NCI-H82 treated with DMSO at 0.1 percent for 48 hours (cell line): ENCODE results near the gene CYB561D1.

Source experiments
- DNase-seq: peaks from one replicate; lab custom pipeline; 2025; ENCODE audit not compliant: unreplicated experiment; lab: John Stamatoyannopoulos, UW

The CYB561D1 gene

DNA sequence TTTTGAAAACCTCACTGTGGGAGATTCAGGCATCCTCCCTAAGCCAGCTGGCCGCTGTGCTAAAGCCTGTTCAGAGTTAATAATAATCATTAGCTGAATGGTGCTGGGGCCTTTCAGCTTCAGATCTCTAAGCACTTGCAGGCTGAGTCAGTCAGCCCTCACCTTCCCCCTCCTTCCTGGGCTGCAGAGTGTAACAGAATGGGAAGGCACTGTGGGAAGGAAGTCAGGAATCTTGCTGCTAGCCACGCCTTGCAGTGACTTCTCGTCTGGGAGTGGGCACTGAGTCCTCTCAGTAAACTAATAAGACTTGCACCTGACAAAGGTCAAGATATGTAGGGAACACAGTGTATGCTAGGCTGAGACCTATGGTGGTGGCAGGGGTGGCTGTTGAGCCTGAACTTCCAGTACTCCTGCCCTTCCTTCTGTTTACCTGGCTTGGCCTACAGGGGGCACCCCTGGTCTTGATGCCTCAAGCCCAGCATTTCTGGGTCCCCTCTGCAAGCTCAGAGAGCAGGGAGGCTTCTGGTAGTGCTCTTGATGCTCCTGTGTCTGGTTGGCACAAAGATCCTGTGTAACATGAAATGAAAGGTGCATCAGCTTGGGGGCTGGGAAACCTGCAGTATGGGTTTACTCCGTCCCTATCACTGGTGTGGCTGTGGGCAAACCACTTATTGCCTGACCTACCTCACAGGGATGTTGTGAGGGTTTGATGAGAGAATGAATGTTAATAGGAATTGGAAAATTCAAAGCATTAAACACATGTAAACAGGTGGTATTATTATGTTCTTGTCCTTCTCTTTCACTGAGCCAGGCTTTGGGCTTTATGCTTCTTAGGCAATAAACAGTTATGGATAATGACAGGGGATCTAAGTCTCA is 6.0 kb downstream of the CYB561D1 start:
- DNase-seq = peak; percentile 19

GRCh38 chr1:109500941-109501381 is 7.1 kb downstream of the CYB561D1 start:
- no peak for DNase-seq

DNA sequence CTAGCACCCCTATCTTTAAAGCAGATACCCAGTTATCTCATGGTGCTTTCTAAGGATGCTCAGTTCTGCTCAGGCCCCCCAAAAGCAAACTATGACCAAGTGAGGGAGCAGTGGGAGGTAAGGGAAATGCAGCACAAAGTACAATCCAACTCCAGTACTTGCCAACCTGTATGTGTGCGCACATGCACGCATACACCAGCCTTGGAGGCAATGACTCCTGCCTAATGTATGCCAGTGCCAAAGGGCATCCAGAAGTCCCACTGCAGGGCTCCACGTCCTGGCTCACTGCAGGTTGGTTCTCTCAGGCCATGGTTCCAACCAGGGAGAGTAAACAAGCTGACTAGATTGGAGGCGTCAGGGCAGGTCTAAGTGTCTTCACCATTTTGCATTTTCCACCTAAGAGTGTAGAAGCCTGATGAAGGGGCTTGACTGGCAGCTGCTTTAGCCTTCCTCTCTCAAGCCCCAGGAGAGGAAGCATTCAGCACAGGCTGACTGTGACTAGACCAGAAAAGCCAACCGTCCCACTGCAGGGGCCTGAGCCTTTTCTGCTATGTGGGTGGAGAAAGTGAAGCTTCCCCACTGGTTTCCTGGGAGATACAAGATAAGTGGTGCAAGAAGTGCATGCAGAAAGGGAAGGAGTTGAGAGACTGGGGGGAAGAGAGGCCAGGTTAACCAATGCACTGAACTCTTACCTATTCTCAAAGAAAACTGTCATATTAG is 7.9 kb downstream of the CYB561D1 start:
- no peak for DNase-seq

DNA sequence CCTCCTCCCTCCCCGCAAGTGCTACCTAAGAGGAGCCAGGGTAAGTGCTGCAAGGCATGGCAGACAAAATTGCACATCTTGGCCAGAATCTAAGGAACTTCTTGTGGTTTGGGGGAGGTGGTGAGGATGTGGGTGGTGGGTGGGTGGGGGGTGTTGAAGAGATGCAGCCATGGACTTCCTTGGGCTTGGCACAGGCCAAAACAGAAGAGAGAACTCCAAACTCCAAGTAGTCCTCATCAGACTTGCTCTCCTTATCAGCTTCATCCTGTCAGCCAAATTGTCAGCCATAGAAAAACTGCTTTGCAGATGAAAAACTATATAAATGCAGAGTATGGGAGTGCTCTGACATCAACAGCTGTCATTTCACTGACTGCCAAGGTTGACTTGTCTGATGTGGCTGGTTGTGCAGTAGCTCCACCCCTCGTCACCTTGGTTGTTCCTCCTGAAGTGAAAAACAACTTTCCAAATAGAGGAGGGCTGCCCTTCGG is 8.5 kb downstream of the CYB561D1 start:
- no peak for DNase-seq

DNA sequence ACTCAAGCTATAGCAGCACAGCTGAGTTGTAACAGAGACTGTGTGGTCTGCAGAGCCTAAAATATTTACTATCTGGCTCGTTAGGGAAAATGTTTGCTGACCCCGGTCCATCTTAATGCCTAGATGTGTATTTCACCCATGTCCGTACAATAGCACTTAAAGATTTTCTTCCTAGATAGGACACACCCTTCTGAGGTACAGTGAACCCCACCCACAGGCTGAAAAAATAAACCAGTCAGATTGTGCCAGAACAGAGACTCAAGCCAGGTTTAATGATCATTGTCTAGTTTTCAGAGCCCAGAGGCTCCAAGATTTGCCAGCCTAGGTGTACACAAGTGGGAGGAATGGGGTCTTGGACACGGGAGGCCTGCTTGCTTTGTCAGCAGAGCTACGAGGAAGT is 10.0 kb downstream of the CYB561D1 start:
- no peak for DNase-seq

DNA sequence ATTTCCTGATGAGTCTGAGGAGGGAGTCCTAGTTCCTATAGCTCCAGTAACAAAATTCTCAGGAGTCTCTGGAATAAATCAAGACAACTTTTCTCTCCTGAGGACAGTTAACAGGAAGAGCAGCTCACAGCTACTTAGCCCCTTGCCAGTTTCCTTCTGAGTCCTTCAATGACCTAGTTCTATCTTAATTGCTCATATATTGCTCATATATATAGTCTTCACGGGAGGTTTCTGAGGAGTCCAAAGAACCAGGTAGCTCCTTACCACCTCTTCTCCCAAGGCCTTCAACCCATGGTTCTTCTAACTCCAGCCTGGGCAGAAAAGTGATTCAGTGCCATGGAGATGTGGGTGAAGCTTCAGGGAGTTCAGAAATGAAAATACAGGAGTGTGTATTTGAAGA is 11.1 kb downstream of the CYB561D1 start:
- DNase-seq = no peak

DNA sequence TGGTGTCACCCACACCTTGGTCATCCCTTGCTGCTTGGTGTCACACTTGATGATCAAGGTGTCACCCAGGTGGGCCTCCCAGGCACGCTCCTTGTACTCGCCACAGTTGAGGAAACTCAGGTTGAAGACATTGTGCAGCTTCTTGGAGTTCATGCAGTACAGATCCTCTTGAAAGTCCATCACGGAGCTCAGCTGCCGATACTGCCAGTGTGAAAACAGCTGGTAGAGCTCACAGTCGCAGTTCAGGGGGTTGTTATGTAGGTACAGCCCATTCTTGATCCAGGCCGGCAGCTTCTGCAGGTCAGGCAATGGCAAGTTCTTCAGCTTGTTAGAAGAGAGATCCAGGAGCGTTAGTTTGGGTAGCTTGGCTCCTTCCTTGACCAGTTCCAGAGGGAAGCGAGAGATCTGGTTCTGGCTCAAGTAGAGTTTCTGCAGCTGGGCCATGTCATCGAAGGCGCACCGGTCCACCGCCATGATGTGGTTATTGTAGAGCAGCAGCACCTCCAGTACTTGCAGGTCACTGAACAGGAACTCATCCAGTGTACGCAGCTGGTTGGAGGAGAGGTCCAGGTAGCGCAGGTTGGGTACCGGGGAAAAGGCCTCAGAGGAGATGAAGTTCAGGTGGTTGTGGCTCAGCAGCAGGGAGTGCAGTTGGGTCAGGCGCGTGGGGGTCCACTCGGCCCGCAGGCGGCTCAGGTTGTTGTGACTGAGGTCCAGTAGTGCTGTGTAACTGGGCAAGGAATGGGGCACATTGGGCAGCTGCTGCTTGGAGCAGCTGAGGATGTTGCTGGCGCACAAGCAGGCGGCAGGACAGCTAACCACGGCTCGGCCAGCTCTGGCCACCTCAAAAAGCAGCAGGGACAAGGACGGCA is 14.3 kb downstream of the CYB561D1 start:
- DNase-seq = no peak

DNA sequence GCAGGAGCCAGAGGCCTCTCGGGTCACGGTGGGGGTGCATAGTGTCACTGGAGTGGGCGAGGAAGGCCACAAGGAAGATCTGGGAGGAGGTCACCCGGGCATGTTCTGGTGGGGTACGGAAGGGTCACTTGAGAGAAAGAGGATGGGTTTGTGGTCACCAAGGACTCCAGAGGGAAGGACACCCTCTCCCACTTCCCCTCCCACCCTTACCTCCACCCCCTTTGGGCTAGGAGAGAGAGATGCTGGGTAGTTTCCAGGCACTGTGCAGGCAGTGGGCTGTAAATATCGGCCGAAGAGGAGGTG is 14.9 kb downstream of the CYB561D1 start:
- DNase-seq = no peak

GRCh38 chr1:109509176-109510134 is 15.6 kb downstream of the CYB561D1 start, which contains the start of gene AMIGO1:
TSS of gene AMIGO1 (minus strand) at chr1:109509727. CDS start at chr1:109508912, 815 bp downstream.
- no peak for DNase-seq

DNA sequence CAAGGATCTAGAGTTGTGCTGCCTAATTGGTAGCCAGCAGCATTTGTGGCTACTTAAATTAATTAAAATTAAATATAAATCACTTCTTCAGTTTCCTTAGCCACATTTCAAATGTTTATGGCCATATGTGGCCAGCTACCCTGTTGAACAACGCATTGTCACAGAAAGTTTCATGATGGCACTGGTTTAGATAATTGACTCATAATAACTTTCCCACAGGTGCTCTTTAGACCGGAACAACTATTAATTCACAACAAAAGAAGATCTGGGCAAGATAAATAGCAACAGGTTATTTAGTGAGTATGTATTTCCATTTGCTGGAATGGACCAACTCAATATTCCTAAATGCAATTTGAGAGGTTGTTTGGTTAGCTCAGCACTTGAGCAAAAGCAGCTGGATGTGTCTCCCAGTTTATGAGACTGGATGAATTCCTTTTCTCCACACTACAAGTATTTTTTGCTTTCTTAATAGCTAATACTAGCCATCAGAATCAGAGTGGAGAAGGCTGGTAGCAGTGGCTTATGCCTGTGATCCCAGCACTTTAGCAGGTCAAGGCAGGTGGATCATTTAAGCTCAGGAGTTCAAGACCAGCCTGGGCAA is 19.3 kb downstream of the CYB561D1 start:
- DNase-seq = no peak

DNA sequence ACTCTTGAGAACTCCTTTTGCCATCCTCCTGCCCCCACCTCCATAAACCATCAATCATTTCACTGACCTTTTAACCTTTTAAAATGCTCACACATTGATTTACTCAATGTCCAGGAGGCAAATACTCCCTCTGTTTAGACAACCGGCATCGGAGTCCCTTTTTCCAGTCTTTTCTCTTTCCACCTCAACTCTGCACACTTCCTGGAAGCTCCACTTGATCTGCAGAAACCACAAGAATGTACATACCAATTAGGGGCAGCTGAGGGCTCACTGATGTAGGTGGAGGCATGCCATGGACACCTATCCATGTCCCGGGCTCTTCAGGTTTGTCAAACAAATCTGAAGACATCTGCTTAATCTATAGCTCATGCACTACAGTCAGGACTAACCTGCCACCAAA is 21.0 kb downstream of the CYB561D1 start:
- no peak for DNase-seq

- no peak for DNase-seq
Observed at GRCh38 chr1:109516872-109517271, 23.0 kb downstream of the CYB561D1 start.

GRCh38 chr1:109517337-109517736 is 23.4 kb downstream of the CYB561D1 start:
- no peak for DNase-seq

- DNase-seq = no peak
Observed at GRCh38 chr1:109521002-109521951, 27.4 kb downstream of the CYB561D1 start.

GRCh38 chr1:109522026-109522425 is 28.1 kb downstream of the CYB561D1 start:
- DNase-seq = no peak

DNA sequence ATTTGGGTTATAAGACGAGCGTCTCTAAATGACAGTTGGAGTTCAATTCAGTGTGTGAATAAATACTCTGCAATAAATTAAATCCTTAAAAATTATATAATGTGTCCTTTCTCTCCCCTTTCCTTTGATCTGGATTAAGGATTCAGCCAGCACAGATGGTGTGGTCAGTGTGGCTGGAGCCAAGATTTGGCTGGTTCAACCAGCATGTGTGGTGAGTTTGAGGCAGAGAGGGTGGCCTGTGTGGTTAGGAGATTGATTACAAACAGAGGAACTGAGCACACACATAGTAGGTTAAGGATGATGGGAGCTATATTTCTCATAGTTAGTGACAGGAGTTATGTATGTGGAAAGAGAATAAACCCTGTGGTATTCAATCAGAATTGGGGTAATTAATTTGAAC is 29.8 kb downstream of the CYB561D1 start:
- no peak for DNase-seq

DNA sequence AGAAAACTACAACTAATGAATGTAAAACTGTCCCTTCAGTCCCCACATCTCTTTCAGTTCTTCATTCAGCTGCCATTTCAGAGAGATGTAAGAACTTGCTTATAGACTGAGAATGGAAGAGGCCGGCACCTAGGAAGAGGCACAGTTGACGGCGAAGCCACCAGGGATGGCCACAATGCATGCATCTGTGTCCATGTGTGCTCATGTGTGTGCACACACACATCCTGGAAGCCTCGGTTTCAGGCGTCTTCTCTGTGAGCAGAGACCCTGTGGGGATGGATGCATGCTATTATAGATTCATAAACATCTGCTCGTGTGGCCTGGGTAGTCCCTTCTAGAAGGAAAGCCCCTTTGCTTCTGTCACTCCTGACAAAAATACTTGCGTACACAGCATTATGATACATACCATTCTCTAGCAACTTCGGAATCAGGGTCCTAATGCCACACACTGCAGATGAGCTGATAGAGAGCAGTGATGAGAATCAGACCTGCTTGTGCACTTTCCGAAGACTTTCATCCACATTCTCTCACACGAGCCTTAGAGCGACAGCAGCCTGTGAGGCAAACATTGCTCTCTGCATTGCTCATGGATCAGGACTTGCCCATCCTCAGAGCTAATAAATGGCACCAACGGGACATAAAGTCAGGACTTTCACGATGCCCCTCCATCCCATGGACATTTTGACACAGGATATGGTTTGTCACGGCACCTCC is 33.4 kb downstream of the CYB561D1 start:
- no peak for DNase-seq
